Measurements from ENCODE around the gene CLCA1.
"Not testable (repeated sequence)": the region's sequence is repeated elsewhere in the genome, so short reads cannot be mapped to it uniquely, and the experiment has no call there.

Gene CLCA1

GRCh38 chr1:86500714-86501113, 32.0 kb downstream of the CLCA1 start:
- Histone ChIP-seq H3K27ac (ENCODE audit: low read depth, low read length, poor library complexity, severe bottlenecking) (no peak overlapping the region), H3K9ac (ENCODE audit: low read length) (no peak overlapping the region), H3K9me2 (ENCODE audit: low read depth, low read length) (no peaks in the 10 kb centered on the region), H2AFZ (ENCODE audit: low read length) (no peak overlapping the region), H4K20me1 (ENCODE audit: insufficient read depth, low read length) (no peaks in the 10 kb centered on the region), H3F3A (ENCODE audit: insufficient read depth, low read length) (no peaks in the 10 kb centered on the region), H3K4me2 (ENCODE audit: low read length) (no peak overlapping the region), H3K9me3 (ENCODE audit: low read length) (no peaks in the 10 kb centered on the region), H3K36me3 (ENCODE audit: insufficient read depth, low read length) (no peaks in the 10 kb centered on the region), H3K4me3 (ENCODE audit: low read depth, low read length, poor library complexity, severe bottlenecking) (no peak overlapping the region), H3K4me1 (ENCODE audit: insufficient read depth, low read length, severe bottlenecking) (no peaks in the 10 kb centered on the region), H3K79me2 (ENCODE audit: insufficient read depth, low read length) (no peaks in the 10 kb centered on the region), H3K27me3 (ENCODE audit: insufficient read depth, low read length) (no peaks in the 10 kb centered on the region)
- TF ChIP-seq CTCF (IDR thresholded peaks at IDR 0.05; ENCODE audit: low read length): no peak
- TF ChIP-seq EZH2 (IDR thresholded peaks at IDR 0.05; ENCODE audit: borderline replicate concordance, low read length): no peak

- TF ChIP-seq CTCF (IDR thresholded peaks at IDR 0.05; ENCODE audit: low read length): peak; percentile 63
- peak overlapping the region; percentile 10; the same call in 1 of the 2 replicates for H3K4me2 ChIP-seq (ENCODE audit: low read length)
- not testable (repeated sequence) for H4K20me1 ChIP-seq (ENCODE audit: insufficient read depth, low read length); H3K79me2 ChIP-seq (ENCODE audit: insufficient read depth, low read length); H3F3A ChIP-seq (ENCODE audit: insufficient read depth, low read length); H3K4me1 ChIP-seq (ENCODE audit: insufficient read depth, low read length, severe bottlenecking); H3K4me3 ChIP-seq (ENCODE audit: low read depth, low read length, poor library complexity, severe bottlenecking); H3K27ac ChIP-seq (ENCODE audit: low read depth, low read length, poor library complexity, severe bottlenecking); H3K9me3 ChIP-seq (ENCODE audit: low read length); H3K27me3 ChIP-seq (ENCODE audit: insufficient read depth, low read length); H3K9ac ChIP-seq (ENCODE audit: low read length); H3K9me2 ChIP-seq (ENCODE audit: low read depth, low read length); H2AFZ ChIP-seq (ENCODE audit: low read length); H3K36me3 ChIP-seq (ENCODE audit: insufficient read depth, low read length)
Observed at GRCh38 chr1:86502125-86502646, 33.5 kb downstream of the CLCA1 start.

GRCh38 chr1:86502721-86503405, 34.1 kb downstream of the CLCA1 start:
- Histone ChIP-seq H4K20me1 (ENCODE audit: insufficient read depth, low read length) (no peaks in the 10 kb centered on the region), H2AFZ (ENCODE audit: low read length) (no peak overlapping the region), H3K9me2 (ENCODE audit: low read depth, low read length) (no peaks in the 10 kb centered on the region), H3K4me3 (ENCODE audit: low read depth, low read length, poor library complexity, severe bottlenecking) (no peak overlapping the region), H3K9me3 (ENCODE audit: low read length) (no peaks in the 10 kb centered on the region), H3K27me3 (ENCODE audit: insufficient read depth, low read length) (no peaks in the 10 kb centered on the region), H3K36me3 (ENCODE audit: insufficient read depth, low read length) (no peaks in the 10 kb centered on the region), H3K79me2 (ENCODE audit: insufficient read depth, low read length) (no peaks in the 10 kb centered on the region), H3K9ac (ENCODE audit: low read length) (no peak overlapping the region), H3F3A (ENCODE audit: insufficient read depth, low read length) (no peaks in the 10 kb centered on the region), H3K4me2 (ENCODE audit: low read length) (no peak overlapping the region), H3K4me1 (ENCODE audit: insufficient read depth, low read length, severe bottlenecking) (no peaks in the 10 kb centered on the region), H3K27ac (ENCODE audit: low read depth, low read length, poor library complexity, severe bottlenecking) (no peak overlapping the region)
- TF ChIP-seq CTCF (IDR thresholded peaks at IDR 0.05; ENCODE audit: low read length) (no peak), EZH2 (IDR thresholded peaks at IDR 0.05; ENCODE audit: borderline replicate concordance, low read length) (no peak)

Measured in OCI-LY1 (cell line).